ENCODE results near the gene ZNF467. TPM values are rescaled to one million over a fixed set of nuclear protein-coding genes. Genes with fewer than 3 reads are reported as not detected.

ZNF467 gene
- total RNA-seq, 1 donor from 2014 or later: not detected

- TF ChIP-seq CTCF (IDR thresholded peaks at IDR 0.05; ENCODE audit: insufficient read depth, low read length, poor library complexity, severe bottlenecking): no peak
- no peaks in the 10 kb centered on the region for H3K36me3 ChIP-seq (ENCODE audit: control insufficient read depth, insufficient read depth, low read length)
- no peak for DNase-seq (ENCODE audit: low read depth)
- peaks cover 18% of the 10 kb centered on the region for H3K27me3 ChIP-seq (ENCODE audit: control insufficient read depth, insufficient read depth, low read length)
- H3K4me3 ChIP-seq (ENCODE audit: low read depth, low read length): no peak overlapping the region
These were observed 46.0 kb upstream of the ZNF467 start for GRCh38 chr7:149819141-149819960.

- DNase-seq (ENCODE audit: low read depth): no peak
- no peak for TF ChIP-seq CTCF (IDR thresholded peaks at IDR 0.05; ENCODE audit: insufficient read depth, low read length, poor library complexity, severe bottlenecking)
- Histone ChIP-seq H3K36me3 (ENCODE audit: control insufficient read depth, insufficient read depth, low read length) (no peaks in the 10 kb centered on the region), H3K4me3 (ENCODE audit: low read depth, low read length) (no peak overlapping the region), H3K27me3 (ENCODE audit: control insufficient read depth, insufficient read depth, low read length) (peaks cover 19% of the 10 kb centered on the region)
These were observed 45.1 kb upstream of the ZNF467 start for GRCh38 chr7:149818536-149818840.

- Histone ChIP-seq H3K4me3 (ENCODE audit: low read depth, low read length) (no peak overlapping the region), H3K27me3 (ENCODE audit: control insufficient read depth, insufficient read depth, low read length) (peaks cover 19% of the 10 kb centered on the region), H3K36me3 (ENCODE audit: control insufficient read depth, insufficient read depth, low read length) (no peaks in the 10 kb centered on the region)
- DNase-seq (ENCODE audit: low read depth): no peak
- TF ChIP-seq CTCF (IDR thresholded peaks at IDR 0.05; ENCODE audit: insufficient read depth, low read length, poor library complexity, severe bottlenecking): no peak
These were observed 44.6 kb upstream of the ZNF467 start for GRCh38 chr7:149817836-149818535.

- DNase-seq (ENCODE audit: low read depth): no peak
- Histone ChIP-seq H3K27me3 (ENCODE audit: control insufficient read depth, insufficient read depth, low read length) (peaks cover 21% of the 10 kb centered on the region), H3K4me3 (ENCODE audit: low read depth, low read length) (no peak overlapping the region), H3K36me3 (ENCODE audit: control insufficient read depth, insufficient read depth, low read length) (no peaks in the 10 kb centered on the region)
- no peak for TF ChIP-seq CTCF (IDR thresholded peaks at IDR 0.05; ENCODE audit: insufficient read depth, low read length, poor library complexity, severe bottlenecking)
These were observed 43.9 kb upstream of the ZNF467 start for GRCh38 chr7:149817301-149817771.

DNA sequence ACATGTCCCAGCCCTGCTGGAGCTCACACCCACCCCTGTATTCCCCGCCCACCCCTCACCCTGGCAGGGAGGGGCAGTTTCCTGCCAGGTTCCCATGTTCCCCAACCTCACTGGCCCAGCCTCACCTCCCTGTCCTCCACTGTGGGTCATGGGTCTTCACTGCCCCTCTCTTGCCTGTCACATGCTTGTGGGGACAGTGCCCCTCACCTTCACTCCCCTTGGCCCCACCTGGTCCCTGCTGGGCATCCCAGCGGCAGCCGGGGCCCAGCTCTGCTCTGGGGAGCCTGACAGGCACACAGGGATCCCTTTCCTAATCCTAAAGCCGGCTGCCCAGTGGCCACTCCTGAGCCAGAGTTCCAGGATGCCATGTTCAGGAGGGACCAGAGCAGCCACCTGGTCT lies 43.4 kb upstream of the ZNF467 start:
- H3K36me3 ChIP-seq (ENCODE audit: control insufficient read depth, insufficient read depth, low read length): no peaks in the 10 kb centered on the region
- peaks cover 21% of the 10 kb centered on the region for H3K27me3 ChIP-seq (ENCODE audit: control insufficient read depth, insufficient read depth, low read length)
- no peak overlapping the region for H3K4me3 ChIP-seq (ENCODE audit: low read depth, low read length)
- no peak for TF ChIP-seq CTCF (IDR thresholded peaks at IDR 0.05; ENCODE audit: insufficient read depth, low read length, poor library complexity, severe bottlenecking)
- DNase-seq (ENCODE audit: low read depth): no peak
